Midbrain (tissue), 1 donor: ENCODE results near the gene LSMEM2.
"Not testable (repeated sequence)": the region's sequence is repeated elsewhere in the genome, so short reads cannot be mapped to it uniquely, and the experiment has no call there.

Experiments used
- DNase-seq: peaks from one replicate; lab custom pipeline; 2025; lab: John Stamatoyannopoulos, UW

Gene LSMEM2

GRCh38 chr3:50278880-50279224 lies at the start of gene LSMEM2:
Gene LSMEM2, plus strand, starts transcription at chr3:50279087. Its CDS starts 27 bp downstream, at chr3:50279114.
- peak; percentile 49 for DNase-seq

- no peak for DNase-seq
Observed at GRCh38 chr3:50229490-50229889, 49.4 kb upstream of the LSMEM2 start.

- no peak for DNase-seq
Observed at GRCh38 chr3:50230104-50230793, 48.6 kb upstream of the LSMEM2 start.

GRCh38 chr3:50230794-50231125 lies 48.1 kb upstream of the LSMEM2 start:
- no peak for DNase-seq

- DNase-seq = no peak
Observed at GRCh38 chr3:50231581-50231980, 47.3 kb upstream of the LSMEM2 start.

- no peak for DNase-seq
Observed at GRCh38 chr3:50232303-50232702, 46.6 kb upstream of the LSMEM2 start.

GRCh38 chr3:50233176-50233575 lies 45.7 kb upstream of the LSMEM2 start:
- no peak for DNase-seq

GRCh38 chr3:50235716-50236483 lies 43.0 kb upstream of the LSMEM2 start, which contains the start of gene GNAI2:
Gene GNAI2, plus strand, starts transcription at chr3:50236204. Its CDS starts 132 bp downstream, at chr3:50236336.
- DNase-seq = peak; percentile 99

- no peak for DNase-seq
Observed at GRCh38 chr3:50236484-50237132, 42.3 kb upstream of the LSMEM2 start.

GRCh38 chr3:50237133-50237651 lies 41.7 kb upstream of the LSMEM2 start:
- no peak for DNase-seq

GRCh38 chr3:50237754-50238548 lies 40.9 kb upstream of the LSMEM2 start:
- DNase-seq = peak; percentile 62

GRCh38 chr3:50238549-50239026 lies 40.3 kb upstream of the LSMEM2 start:
- peak; percentile 69 for DNase-seq

- DNase-seq = no peak
Observed at GRCh38 chr3:50239649-50240048, 39.2 kb upstream of the LSMEM2 start.

GRCh38 chr3:50241163-50241562 lies 37.7 kb upstream of the LSMEM2 start:
- DNase-seq = no peak

- no peak for DNase-seq
Observed at GRCh38 chr3:50241713-50242380, 37.0 kb upstream of the LSMEM2 start.

GRCh38 chr3:50242381-50242770 lies 36.5 kb upstream of the LSMEM2 start:
- DNase-seq = no peak

GRCh38 chr3:50242851-50243542 lies 35.9 kb upstream of the LSMEM2 start:
- DNase-seq = peak; percentile 31

GRCh38 chr3:50243543-50243895 lies 35.4 kb upstream of the LSMEM2 start:
- DNase-seq = no peak

GRCh38 chr3:50244813-50245212 lies 34.1 kb upstream of the LSMEM2 start:
- DNase-seq = not testable (repeated sequence)

GRCh38 chr3:50245251-50245745 lies 33.6 kb upstream of the LSMEM2 start:
- no peak for DNase-seq
